HEK293 (cell line): ENCODE data around the gene CSDE1.

Experiments used
- CTCF ChIP-seq: fragments of 450-650 bp; formaldehyde crosslinking; IDR thresholded peaks from 2 replicates; pipeline ENCODE4 v1.5.1; 2016; ENCODE audit warnings: missing biosample characterization, missing genetic modification characterization
- KLF1 ChIP-seq: fragments of 450-650 bp; formaldehyde crosslinking; IDR thresholded peaks from 2 replicates; pipeline ENCODE4 v1.5.1; 2016; ENCODE audit warnings: missing biosample characterization, missing genetic modification characterization
- KLF16 ChIP-seq: fragments of 450-650 bp; formaldehyde crosslinking; IDR thresholded peaks from 2 replicates; pipeline ENCODE4 v1.5.1; 2017; ENCODE audit warnings: missing biosample characterization, missing genetic modification characterization
- PATZ1 ChIP-seq: fragments of 450-650 bp; formaldehyde crosslinking; IDR thresholded peaks from 2 replicates; pipeline ENCODE4 v1.5.1; 2016; ENCODE audit warnings: missing biosample characterization, missing genetic modification characterization
- REST ChIP-seq: fragments of 450-650 bp; formaldehyde crosslinking; IDR thresholded peaks from 2 replicates; pipeline ENCODE4 v1.5.1; 2016; ENCODE audit warnings: missing biosample characterization, missing genetic modification characterization
- YY2 ChIP-seq: fragments of 450-650 bp; formaldehyde crosslinking; IDR thresholded peaks from 2 replicates; pipeline ENCODE4 v1.5.1; 2016; ENCODE audit warnings: missing biosample characterization, missing genetic modification characterization
- ZBTB49 ChIP-seq: fragments of 450-650 bp; formaldehyde crosslinking; IDR thresholded peaks from 2 replicates; pipeline ENCODE4 v1.5.1; 2016; ENCODE audit warnings: missing biosample characterization, missing genetic modification characterization, low read depth
- ZNF274 ChIP-seq, 2 experiments: fragments of 200-500 bp in 1 of 2; fragments of 450-650 bp in 1 of 2; sonication (Bioruptor generic) in 1 of 2; formaldehyde crosslinking in 1 of 2; IDR thresholded peaks; 2 replicates each; pipeline versions ENCODE4 v1.5.1 to v1.6.1; 2014 to 2016; ENCODE audit warnings: borderline replicate concordance in 1 of 2, inconsistent platforms in 1 of 2, low read length in 1 of 2, missing biosample characterization in 1 of 2, missing genetic modification characterization in 1 of 2
- ZNF311 ChIP-seq: fragments of 450-650 bp; formaldehyde crosslinking; IDR thresholded peaks from 2 replicates; pipeline ENCODE4 v1.5.1; 2017; ENCODE audit warnings: missing biosample characterization, missing genetic modification characterization, borderline replicate concordance
- ZNF398 ChIP-seq: fragments of 450-650 bp; formaldehyde crosslinking; IDR thresholded peaks from 2 replicates; pipeline ENCODE4 v1.5.1; 2017; ENCODE audit warnings: missing biosample characterization, missing genetic modification characterization
- ZNF707 ChIP-seq: fragments of 450-650 bp; formaldehyde crosslinking; IDR thresholded peaks from 2 replicates; pipeline ENCODE4 v1.5.1; 2016; ENCODE audit warnings: missing biosample characterization, missing genetic modification characterization
- ZNF830 ChIP-seq: fragments of 450-650 bp; IDR thresholded peaks from 2 replicates; pipeline ENCODE4 v1.5.0; 2018; ENCODE audit warnings: missing biosample characterization, missing genetic modification characterization, low read depth, mild to moderate bottlenecking, moderate library complexity

GRCh38 chr1:114746450-114747121 is 11.2 kb downstream of the CSDE1 start:
- TF ChIP-seq CTCF (tag by site-specific recombination) (no peak), KLF1 (tag by site-specific recombination) (no peak), PATZ1 (tag by site-specific recombination) (no peak), REST (no peak), ZNF830 (tag by site-specific recombination) (no peak), YY2 (tag by site-specific recombination) (no peak), ZNF274 (IDR thresholded peaks at IDR 0.05; ENCODE audit: low read length) (no peak), ZNF274 (tag by site-specific recombination; IDR thresholded peaks at IDR 0.05; ENCODE audit: borderline replicate concordance) (no peak), ZNF311 (no peak), ZBTB49 (tag by site-specific recombination) (no peak), ZNF707 (tag by site-specific recombination) (no peak), ZNF398 (tag by site-specific recombination) (no peak), KLF16 (tag by site-specific recombination) (no peak)
